Measurements from ENCODE around the gene LLCFC1. TPM values are rescaled to one million over a fixed set of nuclear protein-coding genes. Genes with fewer than 3 reads are reported as not detected.

The LLCFC1 gene
- polyA plus RNA-seq, 1 of the 3 experiments (the other 2 are of a cell fraction), result not detected

DNA sequence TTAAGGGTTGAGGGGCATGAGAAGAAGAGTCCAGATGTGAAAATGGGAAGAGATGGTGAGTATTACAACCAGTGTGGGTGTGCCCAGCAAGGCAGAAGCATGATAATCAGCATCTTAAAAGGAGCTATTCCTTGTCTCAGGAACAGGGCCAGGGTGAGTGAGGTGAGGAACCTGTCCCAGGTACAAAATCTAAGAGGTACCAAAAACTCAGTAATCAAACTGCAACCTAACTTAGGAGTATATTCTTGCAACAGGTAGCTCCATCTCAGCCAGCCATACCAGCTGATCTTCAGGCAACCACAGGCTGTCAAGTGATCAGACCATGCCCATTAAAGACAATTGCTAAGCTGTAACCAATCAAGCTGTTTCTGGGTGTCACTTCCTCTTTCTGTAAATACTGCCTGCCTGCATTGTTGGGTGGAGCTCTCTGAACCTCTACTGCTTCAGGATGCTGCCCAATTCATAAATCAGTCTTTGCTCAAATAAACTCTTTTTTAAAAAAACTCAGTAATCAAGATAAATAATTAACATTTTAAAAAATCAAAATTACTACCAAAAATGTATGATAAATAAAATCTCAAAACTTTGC, 15.5 kb downstream of the LLCFC1 start:
- Histone ChIP-seq H4K20me1 (ENCODE audit: insufficient read depth) (no peaks in the 10 kb centered on the region), H3K79me2 (ENCODE audit: insufficient read depth) (no peaks in the 10 kb centered on the region), H3K9ac (no peak overlapping the region), H3K4me3 (ENCODE audit: low read depth in 2 of 2, low read length in 1 of 2) (no peak overlapping the region), H3K27ac (ENCODE audit: low read depth in 2 of 2, low read length in 1 of 2) (no peak overlapping the region), H3K36me3 (replicated peaks in 1 of 2; ENCODE audit: control insufficient read depth in 1 of 2, insufficient read depth in 2 of 2, low read length in 1 of 2) (no peaks in the 10 kb centered on the region), H3K9me2 (no peaks in the 10 kb centered on the region), H3K27me3 (ENCODE audit: insufficient read depth) (no peaks in the 10 kb centered on the region; the same call in 1 of the 2 replicates), H2AFZ (ENCODE audit: low read depth) (no peak overlapping the region), H3K4me2 (no peak overlapping the region), H3K9me3 (no peaks in the 10 kb centered on the region), H3K4me1 (ENCODE audit: control insufficient read depth in 1 of 2, insufficient read depth in 2 of 2, low read depth in 1 of 2, low read length in 1 of 2) (no peaks in the 10 kb centered on the region), H3F3A (replicated peaks; ENCODE audit: insufficient read depth) (no peaks in the 10 kb centered on the region)
- POLR2A ChIA-PET, result no interaction called here
- no peak for DNase-seq
- CTCF ChIA-PET, result interaction anchor here (0.8 kb wide), 1 partner anchor 286 kb away, joined by 3 read pairs; no protein-coding TSS in a partner anchor
- no peak for TF ChIP-seq GATA2 (CRISPR knock-in tag; IDR thresholded peaks at IDR 0.05)
- no peak for TF ChIP-seq FOXM1 (IDR thresholded peaks at IDR 0.05; ENCODE audit: low read depth)
- no peak for TF ChIP-seq EP300 (IDR thresholded peaks at IDR 0.05; ENCODE audit: borderline replicate concordance in 1 of 2, low read depth in 1 of 2, low read length in 1 of 2)
- TF ChIP-seq FOXJ3 (CRISPR knock-in tag; IDR thresholded peaks at IDR 0.05), result no peak
- no peak for TF ChIP-seq FOSL2 (IDR thresholded peaks at IDR 0.05; ENCODE audit: borderline replicate concordance, low read depth)
- TF ChIP-seq, protein P1, sequence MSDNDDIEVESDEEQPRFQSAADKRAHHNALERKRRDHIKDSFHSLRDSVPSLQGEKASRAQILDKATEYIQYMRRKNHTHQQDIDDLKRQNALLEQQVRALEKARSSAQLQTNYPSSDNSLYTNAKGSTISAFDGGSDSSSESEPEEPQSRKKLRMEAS (IDR thresholded peaks at IDR 0.05; ENCODE audit: low read depth), result no peak
- TF ChIP-seq NRF1 (IDR thresholded peaks at IDR 0.05; ENCODE audit: low read depth, low read length), result no peak
- TF ChIP-seq GABPA (IDR thresholded peaks at IDR 0.05; ENCODE audit: low read depth), result no peak
- TF ChIP-seq SMC3 (IDR thresholded peaks at IDR 0.05; ENCODE audit: low read depth, low read length), result no peak
- no peak for TF ChIP-seq TCF12 (IDR thresholded peaks at IDR 0.05)

DNA sequence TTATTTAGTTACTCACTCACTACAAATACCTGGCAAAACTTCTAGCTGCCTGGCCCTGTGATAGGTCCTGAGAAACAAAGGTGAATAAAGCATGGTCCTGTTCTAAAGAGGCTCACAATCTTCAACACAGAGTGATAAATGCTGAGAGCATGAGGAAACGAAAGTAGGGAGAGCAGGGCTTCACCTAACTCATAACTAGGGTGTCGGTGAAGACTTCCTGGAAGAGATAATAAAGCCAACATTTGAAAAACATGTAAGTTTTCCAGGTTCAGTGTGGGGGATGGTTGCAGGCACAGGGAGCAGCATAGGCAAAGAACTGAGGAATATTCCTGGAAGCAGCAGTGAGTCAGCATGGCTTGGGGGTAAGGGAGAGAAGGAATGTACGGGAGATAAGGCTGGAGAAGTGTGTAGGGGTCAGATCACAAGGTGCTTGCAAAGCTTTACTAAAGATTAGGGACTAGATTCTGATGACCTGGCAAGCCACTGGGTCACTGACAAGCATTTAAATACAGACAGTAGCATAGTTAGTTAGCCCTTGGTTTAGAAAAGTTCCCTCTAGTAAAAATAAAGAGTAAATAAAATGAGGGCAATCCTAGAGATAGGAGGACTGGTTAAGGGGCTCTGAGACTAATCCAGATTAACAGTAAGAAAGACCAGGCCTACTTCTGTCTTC, 17.8 kb downstream of the LLCFC1 start:
- CTCF ChIA-PET, result no interaction called here
- Histone ChIP-seq H4K20me1 (ENCODE audit: insufficient read depth) (no peaks in the 10 kb centered on the region), H3K27ac (ENCODE audit: low read depth in 2 of 2, low read length in 1 of 2) (no peak overlapping the region), H3K27me3 (ENCODE audit: insufficient read depth) (peaks cover 17% of the 10 kb centered on the region; the same call in 1 of the 2 replicates), H3K9ac (no peak overlapping the region), H3K79me2 (ENCODE audit: insufficient read depth) (no peaks in the 10 kb centered on the region), H3K4me1 (ENCODE audit: control insufficient read depth in 1 of 2, insufficient read depth in 2 of 2, low read depth in 1 of 2, low read length in 1 of 2) (no peaks in the 10 kb centered on the region), H3F3A (replicated peaks; ENCODE audit: insufficient read depth) (no peaks in the 10 kb centered on the region), H3K36me3 (replicated peaks in 1 of 2; ENCODE audit: control insufficient read depth in 1 of 2, insufficient read depth in 2 of 2, low read length in 1 of 2) (no peaks in the 10 kb centered on the region), H3K4me2 (no peak overlapping the region), H3K9me2 (no peaks in the 10 kb centered on the region), H3K9me3 (no peaks in the 10 kb centered on the region), H3K4me3 (ENCODE audit: low read depth in 2 of 2, low read length in 1 of 2) (no peak overlapping the region), H2AFZ (ENCODE audit: low read depth) (no peak overlapping the region)
- POLR2A ChIA-PET, result no interaction called here
- no peak for DNase-seq
- no peak for TF ChIP-seq RXRA (IDR thresholded peaks at IDR 0.05; ENCODE audit: borderline replicate concordance, low read depth)
- no peak for TF ChIP-seq TCF12 (IDR thresholded peaks at IDR 0.05)
- TF ChIP-seq JUND (IDR thresholded peaks at IDR 0.05), result no peak
- no peak for TF ChIP-seq NRF1 (IDR thresholded peaks at IDR 0.05; ENCODE audit: low read depth, low read length)
- no peak for TF ChIP-seq NFIC (IDR thresholded peaks at IDR 0.05; ENCODE audit: borderline replicate concordance)
- TF ChIP-seq, protein P2, sequence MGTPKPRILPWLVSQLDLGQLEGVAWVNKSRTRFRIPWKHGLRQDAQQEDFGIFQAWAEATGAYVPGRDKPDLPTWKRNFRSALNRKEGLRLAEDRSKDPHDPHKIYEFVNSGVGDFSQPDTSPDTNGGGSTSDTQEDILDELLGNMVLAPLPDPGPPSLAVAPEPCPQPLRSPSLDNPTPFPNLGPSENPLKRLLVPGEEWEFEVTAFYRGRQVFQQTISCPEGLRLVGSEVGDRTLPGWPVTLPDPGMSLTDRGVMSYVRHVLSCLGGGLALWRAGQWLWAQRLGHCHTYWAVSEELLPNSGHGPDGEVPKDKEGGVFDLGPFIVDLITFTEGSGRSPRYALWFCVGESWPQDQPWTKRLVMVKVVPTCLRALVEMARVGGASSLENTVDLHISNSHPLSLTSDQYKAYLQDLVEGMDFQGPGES (IDR thresholded peaks at IDR 0.05; ENCODE audit: low read depth, low read length), result no peak
- TF ChIP-seq RFX5 (IDR thresholded peaks at IDR 0.05; ENCODE audit: low read length), result no peak
- TF ChIP-seq ELF1 (IDR thresholded peaks at IDR 0.05), result no peak
- no peak for TF ChIP-seq CHD2 (IDR thresholded peaks at IDR 0.05; ENCODE audit: low read length, partially characterized antibody)
- whole genome bisulfite sequencing (ENCODE audit: low lambda C conversion rate), result under 1% methylated on average over 3 of the region's 3 CpGs
